GM23338 (cell line): ENCODE data around the gene RHBDL3.

Experiments used
- EZH2 ChIP-seq: fragments of 200-600 bp; sonication (generic); IDR thresholded peaks from one replicate; pipeline ENCODE4 v1.8.0; 2017; ENCODE audit warnings: antibody characterized with exemption, mild to moderate bottlenecking, low read depth; ENCODE audit not compliant: unreplicated experiment
- POLR2AphosphoS5 ChIP-seq: IDR thresholded peaks from 2 replicates; pipeline ENCODE4 v1.6.1; 2016; ENCODE audit warnings: antibody characterized with exemption, low read depth
- STAT1 ChIP-seq: IDR thresholded peaks from one replicate; pipeline ENCODE4 v1.6.1; 2016; ENCODE audit warnings: antibody characterized with exemption; ENCODE audit not compliant: unreplicated experiment
- TF ChIP-seq, protein P1 (sequence below), 2 experiments: fragments of 200-600 bp in 1 of 2; sonication (generic) in 1 of 2; conservative IDR thresholded peaks; 2 replicates each; pipeline versions ENCODE4 v1.5.1 to v1.6.1; 2016 to 2017; ENCODE audit warnings: antibody characterized with exemption in 2 of 2, low read depth in 2 of 2, mild to moderate bottlenecking in 2 of 2, moderate library complexity in 1 of 2

DNA sequence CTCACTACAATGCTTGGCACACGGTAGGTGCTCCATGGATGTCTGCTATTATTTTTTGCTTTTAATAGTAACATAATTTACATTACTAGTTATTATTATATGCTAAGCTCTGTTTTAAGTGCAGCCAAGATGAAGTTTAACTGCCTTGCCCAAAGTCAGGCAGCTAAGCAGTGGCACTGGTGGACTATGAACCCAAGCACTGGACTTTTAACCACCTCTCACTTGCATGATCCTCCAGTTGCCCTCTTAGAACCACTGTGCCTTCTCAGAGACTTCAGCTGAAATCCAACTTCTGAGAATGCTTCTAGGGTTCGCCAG is 82.8 kb downstream of the RHBDL3 start:
- TF ChIP-seq POLR2AphosphoS5 (no peak), STAT1 (no peak), EZH2 (no peak)
- TF ChIP-seq, protein P1, sequence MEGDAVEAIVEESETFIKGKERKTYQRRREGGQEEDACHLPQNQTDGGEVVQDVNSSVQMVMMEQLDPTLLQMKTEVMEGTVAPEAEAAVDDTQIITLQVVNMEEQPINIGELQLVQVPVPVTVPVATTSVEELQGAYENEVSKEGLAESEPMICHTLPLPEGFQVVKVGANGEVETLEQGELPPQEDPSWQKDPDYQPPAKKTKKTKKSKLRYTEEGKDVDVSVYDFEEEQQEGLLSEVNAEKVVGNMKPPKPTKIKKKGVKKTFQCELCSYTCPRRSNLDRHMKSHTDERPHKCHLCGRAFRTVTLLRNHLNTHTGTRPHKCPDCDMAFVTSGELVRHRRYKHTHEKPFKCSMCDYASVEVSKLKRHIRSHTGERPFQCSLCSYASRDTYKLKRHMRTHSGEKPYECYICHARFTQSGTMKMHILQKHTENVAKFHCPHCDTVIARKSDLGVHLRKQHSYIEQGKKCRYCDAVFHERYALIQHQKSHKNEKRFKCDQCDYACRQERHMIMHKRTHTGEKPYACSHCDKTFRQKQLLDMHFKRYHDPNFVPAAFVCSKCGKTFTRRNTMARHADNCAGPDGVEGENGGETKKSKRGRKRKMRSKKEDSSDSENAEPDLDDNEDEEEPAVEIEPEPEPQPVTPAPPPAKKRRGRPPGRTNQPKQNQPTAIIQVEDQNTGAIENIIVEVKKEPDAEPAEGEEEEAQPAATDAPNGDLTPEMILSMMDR (conservative IDR thresholded peaks at IDR 0.05; ENCODE audit: low read depth in 2 of 2), result no peak
